Fibroblast of skin of back (primary cell): ENCODE results near the gene SCTR.

ENCODE experiments used
- DNase-seq: peaks from one replicate; pipeline ENCODE4 v3.0.0-alpha.2; 2013

Gene SCTR

DNA sequence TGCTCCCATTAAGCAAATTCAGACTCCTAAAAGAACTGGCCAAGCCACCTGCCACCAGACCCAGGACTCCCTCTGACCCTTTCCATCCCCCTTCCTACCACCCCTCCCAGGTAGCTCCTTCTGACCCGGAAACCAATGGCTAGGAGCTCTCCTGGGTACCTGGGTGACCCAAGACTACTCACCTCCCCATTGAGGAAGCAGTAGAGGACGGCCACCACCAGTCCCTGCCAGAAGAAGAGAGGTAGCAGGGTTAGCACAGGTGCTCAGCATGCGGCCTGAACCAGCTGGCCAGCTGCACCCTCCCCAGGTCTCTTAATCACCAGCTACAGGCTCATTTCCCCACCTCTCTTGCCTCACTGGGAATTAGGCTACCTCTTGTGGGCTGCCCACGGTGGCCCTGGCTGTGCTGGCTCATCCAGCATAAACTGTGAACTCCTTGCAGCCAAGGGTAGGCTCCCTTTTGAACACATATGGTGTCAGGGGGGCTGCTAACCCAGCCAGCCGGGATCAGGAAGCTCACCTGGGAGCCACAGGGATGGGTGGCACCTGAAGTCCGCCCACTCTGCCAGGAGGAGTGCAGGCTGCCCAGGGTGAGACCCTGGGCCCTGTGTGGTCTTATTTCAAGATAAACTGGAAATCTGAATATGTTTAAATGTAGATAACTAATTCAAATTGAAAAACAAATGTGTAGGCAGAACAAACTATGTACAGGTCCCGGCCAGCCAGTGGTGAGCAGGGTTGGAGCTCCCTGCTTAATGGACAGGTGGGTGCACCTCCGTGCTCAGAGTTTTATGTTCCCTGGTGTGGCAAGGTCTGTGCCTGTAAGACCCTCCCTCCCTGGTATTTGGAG lies 82.7 kb downstream of the SCTR start:
- DNase-seq: no peak

- no peak for DNase-seq
Measured at GRCh38 chr2:119440873-119441272, 83.4 kb downstream of the SCTR start.

GRCh38 chr2:119440501-119440870 lies 83.8 kb downstream of the SCTR start:
- no peak for DNase-seq

DNA sequence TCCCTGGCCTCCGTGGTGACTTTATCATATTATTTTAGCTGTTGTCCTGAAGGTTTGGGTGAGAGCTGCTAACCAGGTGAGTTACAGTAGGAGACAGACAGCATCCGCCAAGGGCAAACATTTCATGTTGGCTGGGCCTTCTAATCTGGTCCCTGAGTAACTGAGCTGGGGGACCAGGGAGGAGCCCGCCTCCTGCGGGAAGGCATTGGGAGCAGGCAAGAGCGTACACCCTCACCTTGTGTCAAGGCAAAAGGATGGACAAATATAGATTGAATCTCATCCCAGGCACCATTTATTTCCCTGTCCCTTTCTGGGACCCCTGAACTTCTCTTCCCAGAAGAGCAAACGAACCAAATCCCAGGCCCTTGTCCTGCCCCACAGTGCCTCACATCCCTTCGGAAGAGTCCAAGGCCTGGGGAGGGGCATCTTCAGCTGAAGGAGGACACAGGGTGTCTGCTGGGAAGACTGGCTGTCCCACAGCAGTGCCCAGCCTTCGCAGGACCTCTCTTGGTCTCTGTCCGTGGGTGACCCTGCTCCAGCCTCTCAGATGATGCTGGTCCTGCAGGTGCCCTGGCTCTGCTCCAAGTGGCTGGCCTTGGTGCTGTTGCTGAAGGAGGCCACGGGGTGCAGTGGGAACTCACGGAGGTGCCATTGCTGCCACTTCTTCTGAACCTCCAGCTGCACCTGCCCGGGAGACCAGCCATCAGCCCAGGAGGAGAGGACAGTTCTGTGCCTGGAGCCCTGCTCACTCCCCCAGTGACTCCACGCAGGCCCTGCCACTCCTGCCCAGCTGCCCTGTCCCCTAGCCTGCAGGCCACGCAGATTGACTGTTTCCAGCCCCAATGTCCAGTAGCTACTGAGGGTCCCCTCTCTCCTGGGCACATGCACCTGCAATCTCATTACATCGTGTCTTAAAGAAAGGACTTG lies 84.4 kb downstream of the SCTR start:
- DNase-seq: no peak

DNA sequence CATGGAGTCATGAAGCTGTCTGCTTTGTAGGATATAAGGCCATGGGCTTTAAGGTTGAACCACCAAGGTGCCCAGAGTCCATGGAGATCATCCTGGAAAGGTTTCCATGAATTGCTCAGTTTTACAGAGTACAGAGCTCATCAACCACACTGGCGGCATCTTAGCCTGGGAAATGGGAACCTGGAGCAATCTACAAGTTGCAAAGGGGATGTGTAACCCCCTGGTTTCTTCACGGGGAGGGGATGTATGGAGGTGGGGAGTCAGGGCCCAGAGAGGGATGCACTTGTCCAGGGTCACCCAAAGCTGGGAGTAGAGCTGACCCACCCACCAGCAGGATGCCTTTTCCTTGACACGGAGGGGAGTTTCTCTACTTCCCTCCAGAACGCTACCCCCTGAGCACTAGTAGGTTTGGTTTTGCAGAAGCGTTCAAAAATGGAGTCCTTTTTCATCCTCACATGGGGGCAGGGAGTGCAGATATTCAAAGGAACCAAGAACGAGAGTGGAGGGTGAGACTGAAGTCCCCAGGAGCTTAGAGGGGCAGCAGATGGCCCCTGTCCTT lies 85.5 kb downstream of the SCTR start:
- no peak for DNase-seq

DNA sequence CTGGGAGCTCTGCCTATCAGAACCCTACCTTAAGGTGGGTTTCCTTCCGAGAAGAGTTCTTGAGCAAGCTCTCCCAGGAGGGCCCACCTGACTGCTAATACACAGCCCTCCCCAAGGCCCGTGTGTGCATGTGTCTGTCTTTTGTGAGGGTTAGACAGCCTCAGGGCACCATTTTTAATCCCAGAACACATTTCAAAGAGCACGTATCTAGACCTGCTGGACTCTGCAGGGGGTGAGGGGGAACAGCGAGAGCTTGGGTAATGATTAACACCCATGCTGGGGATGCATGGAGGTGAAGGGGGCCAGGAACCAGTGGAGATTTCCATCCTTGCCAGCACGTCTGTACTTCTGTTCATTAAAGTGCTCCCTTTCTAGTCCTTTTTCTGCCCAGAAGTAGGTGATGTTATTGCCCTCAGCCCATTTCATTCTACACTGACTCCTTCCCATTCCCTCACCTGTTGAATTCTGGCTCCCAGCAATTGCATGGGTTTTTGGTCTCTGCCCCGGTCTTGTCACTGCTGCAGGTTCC lies 86.1 kb downstream of the SCTR start:
- no peak for DNase-seq

- DNase-seq: no peak
Measured at GRCh38 chr2:119436993-119437772, 87.1 kb downstream of the SCTR start.

- DNase-seq: no peak
Measured at GRCh38 chr2:119435953-119436297, 88.4 kb downstream of the SCTR start.

DNA sequence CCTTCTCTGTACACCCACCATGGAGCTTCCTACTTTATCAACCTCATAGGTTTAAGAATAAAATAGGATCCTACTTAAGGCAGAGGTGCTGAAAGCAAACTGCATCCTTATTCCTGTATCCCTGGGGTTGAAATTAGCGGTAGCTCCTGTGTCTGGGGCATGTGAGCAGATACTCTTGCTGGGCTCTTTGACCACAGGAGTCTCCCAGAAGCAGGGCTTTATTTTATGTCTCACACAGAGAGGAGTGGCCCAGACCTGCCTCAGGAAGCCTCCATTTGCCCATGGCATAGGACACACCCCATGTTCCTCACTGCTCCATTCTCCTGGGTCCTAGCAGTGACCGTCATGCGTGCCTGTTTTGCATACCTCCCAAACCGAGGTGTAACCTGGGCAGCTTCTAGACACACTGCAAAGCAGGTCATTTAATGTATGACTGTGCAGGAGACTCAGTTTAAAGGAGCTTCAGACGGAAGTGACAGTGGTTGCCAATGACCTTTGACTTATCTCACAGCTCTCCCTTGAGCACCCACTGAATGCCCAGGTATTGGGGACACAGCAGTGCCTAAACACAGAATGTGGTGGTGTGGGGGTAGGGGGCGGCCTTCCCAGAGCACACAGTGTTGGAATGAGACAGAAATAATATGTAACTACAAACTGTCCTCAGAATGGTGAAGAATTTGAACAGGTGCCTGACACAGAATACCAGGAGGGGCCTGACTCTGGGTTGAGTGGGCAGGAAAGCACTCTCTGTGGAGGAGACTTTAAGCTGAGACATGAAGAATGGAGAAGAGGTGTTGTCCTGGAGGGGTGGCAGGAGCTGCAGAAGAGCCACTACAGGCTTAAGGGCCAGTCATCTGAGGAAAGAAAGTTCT lies 89.0 kb downstream of the SCTR start:
- no peak for DNase-seq

- no peak for DNase-seq
Measured at GRCh38 chr2:119434664-119435063, 89.6 kb downstream of the SCTR start.

- no peak for DNase-seq
Measured at GRCh38 chr2:119433636-119434327, 90.5 kb downstream of the SCTR start.

- DNase-seq: no peak
Measured at GRCh38 chr2:119432851-119433522, 91.3 kb downstream of the SCTR start.

DNA sequence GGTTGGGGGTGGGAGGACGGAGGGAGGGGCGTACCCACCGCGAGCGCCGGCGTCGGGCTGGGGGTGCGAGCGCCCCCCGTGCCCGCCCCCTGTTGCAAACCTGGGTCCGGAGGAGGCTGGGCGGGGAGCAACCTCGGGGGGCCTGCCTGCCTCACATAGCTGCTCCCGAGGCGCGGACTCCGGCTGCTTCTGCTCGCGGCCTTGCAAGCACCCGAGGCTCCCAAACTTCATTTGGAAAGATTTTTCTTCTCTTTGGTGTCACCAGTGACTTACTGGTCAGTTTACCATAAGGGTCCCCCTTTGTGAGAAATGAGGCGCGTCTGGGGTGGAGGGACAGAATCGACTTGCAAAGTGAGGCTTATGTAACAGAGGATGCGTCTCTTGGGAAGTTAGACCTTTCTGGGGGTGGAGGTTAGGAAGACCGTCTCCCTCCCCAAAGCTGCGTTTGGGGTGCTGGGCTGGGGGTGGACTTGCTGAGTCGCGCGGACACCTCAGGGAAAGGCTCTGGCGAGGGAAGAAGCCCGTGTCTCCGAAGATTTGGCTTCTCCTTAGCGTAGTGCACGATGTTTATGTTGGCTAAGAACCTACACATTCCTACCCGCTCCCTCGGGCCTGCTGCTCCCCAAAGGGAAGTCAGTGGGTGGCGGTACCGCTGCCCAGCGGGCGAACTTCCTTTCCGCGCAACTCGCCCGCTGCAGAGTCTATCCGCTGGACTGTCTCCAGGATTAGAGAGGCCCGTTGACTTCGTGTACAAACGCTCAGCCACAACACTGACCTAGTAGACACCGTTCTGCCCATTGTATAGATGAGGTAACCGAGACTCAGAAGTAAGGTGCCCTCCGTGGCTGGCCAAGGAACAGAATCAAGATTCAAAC lies 92.1 kb downstream of the SCTR start:
- peak; percentile 65 for DNase-seq

DNA sequence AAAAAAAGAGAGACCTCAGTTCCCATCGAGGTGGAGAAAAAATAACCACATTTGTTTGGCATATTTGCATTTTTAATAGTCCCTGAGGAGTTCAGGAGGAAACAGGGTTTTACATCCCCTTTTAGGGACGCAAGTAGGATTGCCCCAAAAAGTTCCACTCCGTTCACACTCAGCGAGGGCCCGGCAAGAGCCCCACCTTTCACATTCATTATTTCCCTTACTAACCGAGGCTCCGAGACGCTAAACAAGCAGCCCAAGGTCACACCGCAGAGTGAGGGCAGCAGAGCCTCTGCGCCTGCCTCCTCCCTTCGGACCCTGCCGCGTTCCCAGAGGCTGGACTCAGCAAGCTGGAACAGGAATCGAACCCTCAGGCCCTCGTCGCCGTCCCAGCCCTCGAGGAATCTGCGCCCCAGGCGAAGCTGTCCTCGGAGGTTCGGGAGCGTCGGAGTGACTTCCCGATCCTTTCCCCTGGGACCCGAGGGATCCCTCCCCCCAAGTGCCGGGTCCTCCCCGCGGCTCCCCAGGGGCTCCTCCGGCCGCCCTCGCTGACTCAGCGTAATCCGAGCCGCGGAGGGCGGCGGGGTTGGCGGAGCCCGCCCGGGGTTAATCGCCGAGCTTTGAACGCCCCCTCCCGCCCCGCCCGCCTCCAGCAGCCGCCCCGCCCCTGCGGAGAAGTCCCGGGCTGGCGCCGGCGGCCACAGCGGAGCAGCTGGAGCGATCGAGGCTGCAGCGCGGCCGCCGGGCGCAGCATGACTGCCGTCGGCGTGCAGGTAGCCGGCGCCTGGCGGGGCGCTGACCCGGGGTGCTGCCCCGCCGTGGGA lies 92.9 kb downstream of the SCTR start, which contains the start of gene TMEM37:
TMEM37 (plus strand) TSS at position 700 of the 821 bp plus-strand sequence; CDS start at position 750, 50 bp downstream.
- peak; percentile 77 for DNase-seq

- DNase-seq: no peak
Measured at GRCh38 chr2:119430023-119430498, 94.2 kb downstream of the SCTR start.

DNA sequence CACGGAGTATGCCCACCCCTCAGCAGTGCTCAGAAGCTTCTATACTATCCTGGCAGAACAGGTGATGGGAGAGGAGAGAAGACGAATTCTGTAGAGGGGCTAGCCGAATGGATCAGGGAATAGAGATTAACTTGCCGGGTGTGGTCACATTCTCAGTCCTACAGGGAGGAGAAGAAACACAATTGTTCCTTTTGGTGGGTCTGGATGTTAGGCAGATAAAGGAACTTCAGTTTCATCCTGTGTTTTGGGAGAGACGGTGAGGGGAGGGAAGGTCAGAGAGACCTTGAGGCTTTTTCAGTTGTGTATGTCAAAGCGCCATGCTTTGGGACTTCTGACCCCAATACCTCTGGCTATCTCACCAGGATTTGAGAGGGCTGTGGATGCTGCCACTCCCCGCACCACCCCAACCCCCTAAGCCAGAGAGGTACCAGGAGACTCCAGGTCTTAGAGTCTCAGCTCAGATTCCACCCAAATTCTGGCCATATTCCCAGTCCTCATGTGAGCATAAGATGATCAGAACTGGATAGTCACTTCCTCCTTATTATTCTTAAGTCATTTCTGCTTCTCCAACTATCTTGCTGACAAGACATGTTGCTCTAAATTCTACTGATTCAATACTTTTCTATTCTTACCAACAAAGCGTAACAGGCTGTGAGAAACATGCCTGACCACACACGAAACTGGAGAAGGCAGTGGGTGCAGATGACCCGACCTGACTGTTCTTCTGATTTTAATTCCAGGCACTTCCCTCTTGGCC lies 94.9 kb downstream of the SCTR start:
- peak; percentile 7 for DNase-seq
